Activated CD4-positive, alpha-beta T cell treated with anti-CD3 and anti-CD28 coated beads for 24 hours (primary cell): ENCODE measurements around the gene LAMP1.
"Not testable (repeated sequence)": the region's sequence is repeated elsewhere in the genome, so short reads cannot be mapped to it uniquely, and the experiment has no call there.

Experiments used
- DNase-seq, 2 donors: peaks; one replicate each; pipeline ENCODE4 v3.0.0-alpha.2; 2020; ENCODE audit warnings: low read depth in 2 of 2

The LAMP1 gene

DNA sequence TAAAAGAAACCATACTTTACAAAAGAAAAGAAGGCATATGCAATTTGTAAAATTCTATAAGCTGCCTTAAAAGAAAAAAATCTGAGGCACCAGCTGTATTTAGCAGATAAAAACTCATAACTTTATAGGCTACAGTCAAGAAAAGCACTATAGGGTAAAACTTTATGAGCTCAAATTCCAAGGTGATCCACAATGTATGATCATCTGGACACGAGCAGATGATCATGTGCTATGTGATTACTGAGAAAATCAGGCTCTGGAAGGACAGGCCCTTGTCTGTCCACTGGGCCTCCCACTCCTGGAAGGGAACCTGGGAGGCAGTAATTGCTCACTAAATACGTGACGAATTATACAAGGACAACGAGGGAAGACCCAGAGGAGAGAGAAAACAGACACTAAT is 59.6 kb downstream of the LAMP1 start:
- DNase-seq = no peak

DNA sequence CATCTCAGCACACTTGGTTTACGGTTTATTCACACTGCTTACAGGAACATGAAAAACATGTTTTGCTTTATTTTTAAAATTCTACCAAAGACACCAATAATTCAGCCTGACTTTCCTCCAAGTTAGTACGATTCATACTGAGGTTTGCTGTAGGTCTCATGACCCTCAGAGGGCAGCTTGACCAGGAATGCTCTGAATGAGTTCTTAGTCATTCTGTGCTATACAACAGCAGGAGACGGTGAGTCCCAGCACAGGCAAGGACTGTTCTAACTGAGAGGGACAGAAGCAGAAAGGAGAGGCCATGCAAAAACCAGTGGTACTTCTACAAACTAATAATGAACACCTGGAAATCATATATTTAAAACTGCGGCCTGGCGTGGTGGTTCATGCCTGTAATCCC is 60.5 kb downstream of the LAMP1 start:
- DNase-seq = no peak

DNA sequence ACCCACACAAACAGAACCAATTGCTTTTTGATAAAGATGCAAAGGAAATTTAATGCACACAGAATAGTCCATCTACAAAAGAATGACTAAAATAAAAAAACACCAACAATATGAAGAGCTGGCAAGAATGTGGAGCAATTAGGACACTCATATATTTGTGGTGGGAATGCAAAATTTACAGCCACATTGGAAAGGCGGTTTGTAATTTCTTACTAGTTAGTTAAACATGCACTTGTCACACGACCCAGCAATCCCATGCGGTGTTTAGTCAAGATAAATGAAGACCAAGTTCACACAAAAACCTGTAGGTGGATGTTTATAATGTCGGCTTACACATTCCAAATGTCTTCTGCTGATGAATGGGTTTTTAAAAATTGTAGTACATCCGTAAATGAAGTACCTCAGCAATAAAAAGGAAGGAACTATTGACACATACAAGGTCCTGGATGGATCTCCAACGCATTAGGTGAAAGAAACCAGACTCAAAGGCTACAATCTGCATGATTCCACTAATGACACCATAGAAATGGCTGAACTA is 61.7 kb downstream of the LAMP1 start:
- DNase-seq = no peak

DNA sequence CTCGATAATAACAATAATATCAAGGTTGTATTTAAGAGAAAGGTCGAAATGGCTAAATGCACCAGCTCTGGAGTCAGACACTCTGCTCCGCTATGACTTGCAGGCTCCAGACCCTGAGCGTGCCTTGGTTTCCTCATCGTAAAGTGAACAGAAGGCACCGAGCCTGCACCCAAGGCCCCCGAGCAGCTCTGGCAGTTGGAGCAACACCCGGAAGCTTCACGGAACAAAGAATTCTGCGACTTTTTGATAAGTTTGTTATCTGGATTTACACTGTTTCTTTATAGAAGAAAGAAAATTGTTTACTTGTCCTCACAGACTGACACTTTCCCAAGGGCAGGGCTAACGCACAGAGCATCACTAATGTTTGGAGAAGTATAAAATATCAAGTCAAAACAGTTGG is 62.5 kb downstream of the LAMP1 start:
- no peak for DNase-seq

DNA sequence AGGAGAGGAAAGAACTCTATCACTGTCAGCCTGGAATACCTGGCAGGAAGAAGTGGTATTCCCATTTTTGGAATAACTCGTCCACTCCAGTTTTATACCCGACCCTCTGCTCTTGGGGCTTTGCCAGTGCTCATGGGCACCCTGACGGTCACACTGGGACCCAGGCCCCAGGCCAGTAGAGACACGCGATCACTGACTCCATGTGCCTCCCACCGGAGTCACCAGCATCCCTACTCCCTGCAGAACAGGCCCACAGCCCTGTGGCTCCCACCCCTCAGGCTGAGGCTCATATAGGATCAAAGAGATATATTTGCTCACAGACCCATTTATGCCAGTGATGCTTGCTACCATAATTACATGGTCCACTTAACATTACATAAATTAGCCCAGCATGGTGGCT is 63.4 kb downstream of the LAMP1 start:
- DNase-seq = no peak

DNA sequence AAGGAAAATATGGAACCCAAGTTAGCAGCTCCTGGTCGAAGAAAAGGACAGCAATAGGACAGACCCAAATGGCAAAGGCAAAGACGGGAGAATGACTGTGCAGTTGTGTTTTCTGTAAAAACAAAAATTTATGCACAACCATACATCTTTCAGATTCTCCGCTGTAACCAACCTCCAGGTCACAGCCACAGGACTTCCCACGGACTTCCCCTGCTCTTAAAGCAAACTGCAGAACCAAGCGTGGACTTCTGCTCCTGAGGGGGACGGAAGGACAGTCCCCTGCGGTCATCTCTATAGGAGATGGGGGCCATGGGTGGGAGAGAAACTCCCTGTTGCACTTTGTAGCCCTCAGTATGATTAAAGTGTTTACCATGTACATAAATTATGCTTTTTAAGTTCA is 64.4 kb downstream of the LAMP1 start:
- no peak for DNase-seq

DNA sequence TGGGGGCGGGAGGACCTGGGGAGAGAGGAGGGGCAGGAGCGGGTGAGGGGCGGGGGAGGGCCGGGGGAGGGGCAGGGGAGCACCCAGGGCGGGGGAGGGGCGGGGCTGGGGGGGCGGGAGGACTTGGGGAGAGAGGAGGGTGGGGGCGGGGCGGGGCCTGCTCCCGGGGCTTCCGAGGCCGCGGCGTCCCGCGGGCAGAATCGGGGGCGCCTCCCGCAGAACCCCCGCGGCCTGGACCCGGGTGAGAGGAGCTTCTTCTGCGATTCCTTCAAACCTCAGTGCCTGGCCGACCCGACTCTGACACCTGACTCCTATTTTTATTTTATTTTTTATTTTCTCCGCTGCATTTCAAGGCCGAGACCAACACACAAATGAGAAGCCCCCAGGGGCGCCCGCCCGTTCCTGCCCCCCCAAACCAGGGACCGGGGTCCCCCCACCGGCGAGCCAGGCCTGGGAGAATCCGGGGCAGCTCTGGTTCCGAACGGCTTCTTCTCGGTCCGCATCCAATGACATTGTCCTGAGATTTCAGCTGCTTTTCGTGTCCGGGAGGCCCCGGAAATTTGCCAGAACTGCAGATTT is 67.4 kb downstream of the LAMP1 start:
- DNase-seq = no peak

DNA sequence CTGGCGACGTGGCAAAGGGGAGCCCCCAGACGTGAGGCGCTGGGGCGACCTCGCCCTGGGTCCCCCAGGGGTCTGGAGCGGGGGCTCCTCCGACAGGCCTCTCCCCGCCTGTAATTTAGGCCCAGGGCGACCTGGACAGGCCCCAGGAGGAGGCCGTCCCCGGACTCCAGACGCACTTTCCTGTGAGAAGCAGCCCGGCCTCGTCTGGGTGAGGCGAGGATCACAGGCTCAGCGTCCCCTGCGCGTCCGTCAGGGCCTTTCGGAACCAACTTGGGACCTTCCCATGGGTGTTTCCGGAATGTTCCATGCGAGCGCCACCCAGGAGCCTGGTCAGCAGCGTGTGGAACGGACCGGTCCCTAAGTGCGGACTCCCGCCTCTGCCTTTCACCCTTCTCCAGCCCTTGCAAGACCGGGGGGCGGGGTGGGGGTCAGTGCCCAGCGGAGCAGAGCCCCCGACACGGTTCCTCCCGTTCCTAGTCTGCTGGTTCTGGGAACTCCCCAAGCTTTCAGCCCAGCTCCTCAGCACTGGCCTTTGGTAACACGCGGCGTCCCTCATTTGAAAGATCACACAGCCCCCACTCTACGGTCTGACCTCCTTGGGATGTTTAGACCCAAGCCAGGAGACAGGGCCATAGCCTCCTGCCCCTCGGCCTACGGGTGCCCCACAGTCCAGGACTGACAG is 68.0 kb downstream of the LAMP1 start:
- no peak for DNase-seq

DNA sequence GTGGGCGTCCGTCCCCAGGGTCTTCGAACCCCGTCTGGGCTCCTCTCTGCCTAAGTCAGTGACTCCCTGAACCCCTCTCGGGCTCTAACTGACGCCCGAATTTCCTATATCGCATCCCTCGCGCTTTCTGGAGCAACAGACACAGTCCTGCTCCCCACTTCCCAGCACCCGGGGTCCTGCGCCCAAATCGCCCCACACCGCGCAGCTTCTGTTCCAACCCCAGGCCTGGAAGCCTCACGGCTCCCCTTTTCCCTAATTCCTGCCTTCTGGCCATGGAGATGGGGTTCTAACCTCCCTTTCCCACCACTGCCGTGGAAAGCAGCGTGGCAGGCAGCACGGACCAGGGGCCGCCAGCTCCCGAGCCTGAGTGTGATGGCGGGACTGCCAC is 68.5 kb downstream of the LAMP1 start:
- no peak for DNase-seq

DNA sequence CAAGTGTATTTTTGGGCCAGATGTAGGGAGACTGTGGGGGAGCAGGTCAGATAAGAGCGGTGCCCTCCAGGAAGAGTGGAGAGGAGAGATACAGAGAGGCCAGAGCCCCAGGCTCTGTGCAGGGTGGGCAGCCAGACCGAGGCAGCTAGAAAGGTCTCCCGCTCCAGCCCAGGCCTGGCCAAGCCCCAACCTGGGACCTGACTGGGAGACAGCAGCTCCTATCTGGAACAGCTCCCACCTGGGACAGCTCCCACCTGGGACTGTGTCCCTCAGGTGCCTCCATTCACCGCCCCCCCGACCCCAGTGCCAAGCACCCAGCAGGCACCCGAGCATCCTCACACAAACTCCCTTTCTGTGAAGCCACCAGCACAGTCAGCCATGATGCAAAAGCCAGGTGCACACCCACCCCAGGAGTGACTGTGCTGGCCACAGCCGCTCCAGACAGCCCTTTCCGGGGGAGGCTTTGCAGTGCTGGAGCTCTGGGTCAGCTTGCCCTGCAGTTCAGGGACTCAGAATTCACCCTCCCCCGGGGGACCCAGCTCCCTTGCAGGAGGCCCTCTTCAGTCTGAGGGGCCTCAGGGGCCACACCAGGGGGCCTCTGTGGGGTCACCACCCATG is 69.0 kb downstream of the LAMP1 start:
- DNase-seq = no peak

DNA sequence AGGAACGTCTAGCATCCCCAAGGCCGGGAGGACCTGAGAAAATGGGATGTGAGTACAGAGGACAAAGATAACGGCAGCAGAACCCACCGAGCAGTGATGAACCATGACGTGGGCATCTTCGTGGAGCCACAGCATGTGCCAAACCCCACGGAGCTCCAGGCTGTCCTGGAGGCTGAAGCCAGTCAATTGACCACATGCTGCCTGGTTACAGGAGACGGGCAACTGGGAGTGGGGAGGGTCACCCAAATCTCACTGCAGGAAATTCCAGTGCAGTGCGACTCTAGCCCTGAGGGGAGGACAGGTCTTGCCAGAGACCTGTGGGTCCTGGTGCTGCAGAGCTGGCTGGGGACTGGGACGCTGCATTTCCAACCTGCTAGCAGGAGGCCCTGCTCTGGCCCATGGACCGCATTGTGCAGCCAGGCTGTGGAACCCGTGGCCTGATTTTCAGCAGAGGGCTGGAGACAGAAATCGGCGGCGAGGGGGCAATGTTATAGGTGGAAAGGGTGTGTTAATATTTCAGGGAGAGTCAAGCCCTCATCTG is 70.1 kb downstream of the LAMP1 start:
- no peak for DNase-seq

DNA sequence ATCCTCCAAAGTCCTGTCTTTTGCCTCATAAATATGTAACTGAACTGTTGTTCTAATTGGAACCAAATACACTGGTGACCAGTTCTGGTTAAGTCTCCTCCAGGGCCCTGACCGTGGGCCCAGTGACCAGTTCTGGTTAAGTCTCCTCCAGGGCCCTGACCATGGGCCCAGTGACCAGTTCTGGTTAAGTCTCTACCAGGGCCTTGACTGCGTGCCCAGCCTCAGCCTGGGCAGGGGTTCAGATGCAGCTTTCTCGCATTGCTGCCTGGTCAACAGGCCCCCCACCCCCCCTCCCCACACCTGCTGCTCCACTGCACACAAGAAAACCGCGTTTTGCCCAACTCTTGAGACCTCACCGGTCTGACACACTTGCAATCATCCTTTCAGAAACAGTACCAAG is 70.7 kb downstream of the LAMP1 start:
- no peak for DNase-seq

DNA sequence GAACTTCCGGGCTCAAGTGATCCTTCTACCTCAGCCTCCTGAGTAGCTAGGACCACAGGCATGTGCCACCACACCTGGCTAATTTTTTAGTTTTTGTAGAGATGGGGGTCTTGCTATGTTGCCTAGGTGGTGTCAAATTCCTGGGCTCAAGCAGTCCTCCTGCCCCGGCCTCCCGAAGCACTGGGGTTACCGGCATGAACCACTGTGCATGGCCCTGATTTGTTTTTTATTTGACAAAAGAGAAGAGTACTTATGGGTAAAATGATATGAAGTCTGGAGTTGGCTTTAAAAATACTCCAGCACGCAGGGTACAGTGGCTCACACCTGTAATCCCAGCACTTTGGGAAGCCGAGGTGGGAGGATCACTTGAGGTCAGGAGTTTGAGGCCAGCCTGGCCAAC is 71.3 kb downstream of the LAMP1 start:
- DNase-seq = not testable (repeated sequence)

DNA sequence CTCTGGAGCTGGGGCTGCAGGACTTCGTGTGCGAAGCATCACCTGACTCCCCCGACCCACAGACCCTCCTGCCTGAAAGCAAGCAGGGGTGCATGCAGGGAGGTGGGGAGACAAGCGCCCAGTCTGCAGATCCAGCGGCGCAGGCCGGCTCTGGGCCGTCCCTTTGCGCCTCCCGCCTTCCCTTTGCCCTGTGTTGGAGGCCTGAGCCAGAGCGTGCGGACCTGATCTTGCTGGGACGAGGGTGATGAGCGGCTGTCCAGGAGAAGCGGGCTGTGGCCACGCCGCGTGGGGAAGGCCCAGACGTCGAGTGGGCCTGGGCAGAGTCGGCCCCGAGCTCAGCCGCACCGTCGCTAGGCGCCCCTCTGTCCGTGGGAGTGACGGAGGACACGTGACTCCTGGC is 72.2 kb downstream of the LAMP1 start:
- DNase-seq = no peak

DNA sequence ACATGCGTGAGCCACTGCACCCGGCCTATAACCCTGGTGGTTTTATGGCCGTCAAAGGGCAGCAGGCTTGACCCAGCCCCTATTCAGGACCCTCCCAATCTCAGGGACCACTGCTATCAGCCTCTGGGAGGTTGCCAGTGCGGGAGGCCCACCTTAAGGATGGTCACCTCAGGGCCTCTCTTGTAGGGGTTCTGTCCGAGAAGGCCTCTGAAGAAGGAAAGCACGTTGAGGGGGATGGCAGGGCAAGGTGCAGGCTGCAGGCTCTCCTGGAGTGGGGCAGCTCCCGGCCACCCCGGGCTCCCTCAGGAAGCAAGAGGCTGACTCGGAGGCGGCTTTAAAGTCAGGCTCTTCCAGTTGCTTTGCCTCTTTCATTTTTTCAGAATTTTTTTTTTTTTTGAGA is 72.8 kb downstream of the LAMP1 start:
- DNase-seq = no peak

DNA sequence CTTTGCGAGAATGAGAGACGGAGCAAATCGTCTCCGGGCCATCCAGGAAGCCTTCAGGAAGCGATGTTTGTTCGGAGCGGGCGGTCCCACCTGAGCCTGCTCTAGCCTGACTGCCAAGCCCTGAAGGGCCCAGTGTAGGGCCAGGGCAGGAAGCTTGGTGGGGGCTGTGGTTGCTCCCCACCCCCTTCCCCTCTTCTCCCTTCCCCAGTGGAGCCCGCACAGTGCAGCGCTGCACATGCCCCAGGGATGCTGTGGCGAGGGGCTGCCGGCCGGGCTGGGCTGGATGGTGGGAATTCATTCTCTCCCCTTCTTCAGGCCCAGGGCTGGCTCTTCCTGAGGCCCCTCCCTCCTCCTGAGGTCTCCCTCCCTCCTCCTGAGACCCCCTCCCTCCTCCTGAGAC is 74.0 kb downstream of the LAMP1 start:
- no peak for DNase-seq

DNA sequence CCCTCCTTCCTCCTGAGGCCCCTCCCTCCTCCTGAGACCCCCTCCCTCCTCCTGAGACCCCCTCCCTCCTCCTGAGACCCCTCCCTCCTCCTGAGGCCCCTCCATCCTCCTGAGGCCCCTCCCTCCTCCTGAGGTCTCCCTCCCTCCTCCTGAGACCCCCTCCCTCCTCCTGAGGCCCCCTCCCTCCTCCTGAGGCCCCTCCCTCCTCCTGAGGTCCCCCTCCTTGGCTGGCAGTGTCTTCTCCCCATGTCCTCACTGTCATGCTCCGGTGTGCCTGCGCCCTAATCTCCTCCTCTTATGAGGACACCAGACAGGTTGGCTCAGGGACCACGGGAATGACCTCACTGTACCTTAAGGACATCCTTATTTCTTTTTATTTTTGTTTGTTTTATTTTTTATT is 74.7 kb downstream of the LAMP1 start:
- DNase-seq = not testable (repeated sequence)
